ENCODE data around the gene DPP6.

DNA sequence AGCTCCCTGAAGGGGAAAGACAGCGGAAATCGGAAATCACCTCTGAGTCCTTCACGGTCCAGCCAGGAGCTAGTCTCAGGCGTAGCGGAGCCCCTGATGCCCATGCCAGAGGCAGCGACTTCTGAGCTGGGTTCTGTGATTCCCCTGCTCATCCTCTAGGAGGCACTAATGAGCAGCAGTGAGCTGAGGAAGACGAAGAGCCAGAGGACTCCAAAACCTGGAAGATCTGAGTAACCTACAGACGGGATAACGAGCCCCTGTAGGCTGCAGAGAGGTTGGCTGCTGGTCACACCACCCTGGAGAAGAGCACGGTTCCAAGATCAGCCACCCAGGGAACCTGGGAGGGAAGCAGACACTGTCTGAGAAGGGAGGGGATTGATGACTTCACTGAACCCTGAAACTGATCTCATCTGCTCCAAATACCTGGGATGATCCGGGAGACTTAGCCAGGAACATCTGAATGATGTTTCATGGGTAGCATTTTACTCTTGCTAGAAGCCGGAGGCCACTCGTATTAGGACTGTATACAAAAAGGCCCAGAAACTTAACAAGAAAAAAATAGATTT, 646.6 kb downstream of the DPP6 start:
- no peak for TF ChIP-seq POLR2A (IDR thresholded peaks at IDR 0.05)
- TF ChIP-seq, protein P1, sequence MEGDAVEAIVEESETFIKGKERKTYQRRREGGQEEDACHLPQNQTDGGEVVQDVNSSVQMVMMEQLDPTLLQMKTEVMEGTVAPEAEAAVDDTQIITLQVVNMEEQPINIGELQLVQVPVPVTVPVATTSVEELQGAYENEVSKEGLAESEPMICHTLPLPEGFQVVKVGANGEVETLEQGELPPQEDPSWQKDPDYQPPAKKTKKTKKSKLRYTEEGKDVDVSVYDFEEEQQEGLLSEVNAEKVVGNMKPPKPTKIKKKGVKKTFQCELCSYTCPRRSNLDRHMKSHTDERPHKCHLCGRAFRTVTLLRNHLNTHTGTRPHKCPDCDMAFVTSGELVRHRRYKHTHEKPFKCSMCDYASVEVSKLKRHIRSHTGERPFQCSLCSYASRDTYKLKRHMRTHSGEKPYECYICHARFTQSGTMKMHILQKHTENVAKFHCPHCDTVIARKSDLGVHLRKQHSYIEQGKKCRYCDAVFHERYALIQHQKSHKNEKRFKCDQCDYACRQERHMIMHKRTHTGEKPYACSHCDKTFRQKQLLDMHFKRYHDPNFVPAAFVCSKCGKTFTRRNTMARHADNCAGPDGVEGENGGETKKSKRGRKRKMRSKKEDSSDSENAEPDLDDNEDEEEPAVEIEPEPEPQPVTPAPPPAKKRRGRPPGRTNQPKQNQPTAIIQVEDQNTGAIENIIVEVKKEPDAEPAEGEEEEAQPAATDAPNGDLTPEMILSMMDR (IDR thresholded peaks at IDR 0.05 in 8 of 11, conservative IDR thresholded peaks at IDR 0.05 in 3 of 11): no peak
